ENCODE data around the gene SECISBP2. TPM values are rescaled to one million over a fixed set of nuclear protein-coding genes. Genes with fewer than 3 reads are reported as not detected.

SECISBP2 gene
- total and polyA plus RNA-seq, 2 donors (not counting 1 experiment from before 2014, with no cell fraction given): 23.0 to 33.0 TPM

DNA sequence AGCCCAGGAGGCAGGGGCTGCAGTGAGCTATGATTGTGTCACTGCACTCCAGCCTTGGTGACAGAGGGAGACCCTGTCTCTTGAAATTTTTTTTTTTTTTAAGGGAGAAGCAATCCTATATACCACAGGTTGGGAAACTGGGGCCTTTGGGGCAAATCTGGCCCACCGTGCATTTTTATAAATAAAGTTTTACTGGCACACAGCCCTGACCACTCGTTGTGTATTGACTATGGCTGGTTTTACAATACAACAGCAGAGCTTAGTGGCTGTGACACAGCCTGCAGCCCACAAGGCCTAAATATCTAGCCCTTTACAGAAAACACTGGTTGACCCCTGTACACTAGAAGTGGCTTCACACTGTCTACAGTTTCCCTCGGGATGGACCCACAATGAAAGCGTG lies 58.0 kb downstream of the SECISBP2 start:
- Histone ChIP-seq H4K20me1 (ENCODE audit: control insufficient read depth, extremely low read depth, insufficient read depth, low read length) (no peaks in the 10 kb centered on the region), H3K36me3 (ENCODE audit: control insufficient read depth, insufficient read depth, low read length) (no peaks in the 10 kb centered on the region), H3K4me2 (ENCODE audit: extremely low read depth, insufficient read depth, low read length) (no peak overlapping the region), H2AFZ (ENCODE audit: low read length) (no peak overlapping the region), H3K9ac (ENCODE audit: insufficient read depth, low read length) (no peak overlapping the region), H3K9me3 (ENCODE audit: control insufficient read depth, insufficient read depth, low read depth, low read length) (no peaks in the 10 kb centered on the region), H3K27me3 (ENCODE audit: control insufficient read depth, insufficient read depth, low read length) (no peaks in the 10 kb centered on the region), H3K79me2 (ENCODE audit: control insufficient read depth, insufficient read depth, low read length) (no peaks in the 10 kb centered on the region), H3K4me1 (ENCODE audit: control insufficient read depth, extremely low read depth, insufficient read depth, low read length) (no peaks in the 10 kb centered on the region), H3K27ac (ENCODE audit: insufficient read depth, low read length) (no peak overlapping the region), H3K4me3 (replicated peaks in 1 of 4; ENCODE audit: control extremely low read depth in 1 of 4, insufficient read depth in 1 of 4, low read depth in 3 of 4, low read length in 4 of 4) (no peak overlapping the region)
- DNase-seq (ENCODE audit: low read depth in 2 of 2): no peak
- TF ChIP-seq, protein P1, sequence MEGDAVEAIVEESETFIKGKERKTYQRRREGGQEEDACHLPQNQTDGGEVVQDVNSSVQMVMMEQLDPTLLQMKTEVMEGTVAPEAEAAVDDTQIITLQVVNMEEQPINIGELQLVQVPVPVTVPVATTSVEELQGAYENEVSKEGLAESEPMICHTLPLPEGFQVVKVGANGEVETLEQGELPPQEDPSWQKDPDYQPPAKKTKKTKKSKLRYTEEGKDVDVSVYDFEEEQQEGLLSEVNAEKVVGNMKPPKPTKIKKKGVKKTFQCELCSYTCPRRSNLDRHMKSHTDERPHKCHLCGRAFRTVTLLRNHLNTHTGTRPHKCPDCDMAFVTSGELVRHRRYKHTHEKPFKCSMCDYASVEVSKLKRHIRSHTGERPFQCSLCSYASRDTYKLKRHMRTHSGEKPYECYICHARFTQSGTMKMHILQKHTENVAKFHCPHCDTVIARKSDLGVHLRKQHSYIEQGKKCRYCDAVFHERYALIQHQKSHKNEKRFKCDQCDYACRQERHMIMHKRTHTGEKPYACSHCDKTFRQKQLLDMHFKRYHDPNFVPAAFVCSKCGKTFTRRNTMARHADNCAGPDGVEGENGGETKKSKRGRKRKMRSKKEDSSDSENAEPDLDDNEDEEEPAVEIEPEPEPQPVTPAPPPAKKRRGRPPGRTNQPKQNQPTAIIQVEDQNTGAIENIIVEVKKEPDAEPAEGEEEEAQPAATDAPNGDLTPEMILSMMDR (conservative IDR thresholded peaks at IDR 0.05 in 1 of 2, IDR thresholded peaks at IDR 0.05 in 1 of 2; ENCODE audit: low read depth in 1 of 2, low read length in 2 of 2): no peak
- no peak for TF ChIP-seq EZH2 (IDR thresholded peaks at IDR 0.05; ENCODE audit: low read length, missing control alignments)

DNA sequence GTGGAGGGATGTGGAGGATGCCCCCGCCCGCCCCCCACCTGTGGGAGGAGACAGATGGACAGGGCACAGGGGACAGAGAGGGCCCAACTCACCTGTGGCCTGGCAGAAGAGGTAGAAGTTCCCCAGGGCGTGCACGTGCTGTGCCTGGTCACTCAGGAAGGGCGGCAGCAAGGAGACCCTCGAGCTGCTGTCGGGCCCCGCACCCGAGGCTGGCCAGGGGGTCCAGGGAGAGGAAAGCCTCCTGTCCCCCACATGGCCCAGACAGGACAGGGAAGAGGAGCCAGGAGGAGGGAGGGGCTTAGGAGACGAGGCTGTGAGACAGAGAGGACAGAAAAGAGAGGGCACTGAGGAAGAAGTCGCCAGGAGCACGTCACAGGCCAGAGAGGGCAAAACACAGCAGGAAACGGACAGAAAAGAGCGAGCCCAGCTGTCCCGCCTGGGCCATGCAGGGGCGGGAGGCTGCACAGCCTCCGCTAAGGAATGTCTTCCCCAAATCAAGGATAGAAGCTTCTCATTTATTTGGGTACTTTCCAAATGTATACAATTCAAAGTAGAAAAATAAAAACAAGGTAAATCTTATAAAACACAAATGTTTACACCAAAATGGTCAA lies 58.5 kb downstream of the SECISBP2 start:
- TF ChIP-seq, protein P1 (conservative IDR thresholded peaks at IDR 0.05 in 1 of 2, IDR thresholded peaks at IDR 0.05 in 1 of 2; ENCODE audit: low read depth in 1 of 2, low read length in 2 of 2): no peak
- H3K27ac ChIP-seq (ENCODE audit: insufficient read depth, low read length): no peak overlapping the region
- H3K4me3 ChIP-seq (replicated peaks in 1 of 4; ENCODE audit: control extremely low read depth in 1 of 4, insufficient read depth in 1 of 4, low read depth in 3 of 4, low read length in 4 of 4): no peak overlapping the region

DNA sequence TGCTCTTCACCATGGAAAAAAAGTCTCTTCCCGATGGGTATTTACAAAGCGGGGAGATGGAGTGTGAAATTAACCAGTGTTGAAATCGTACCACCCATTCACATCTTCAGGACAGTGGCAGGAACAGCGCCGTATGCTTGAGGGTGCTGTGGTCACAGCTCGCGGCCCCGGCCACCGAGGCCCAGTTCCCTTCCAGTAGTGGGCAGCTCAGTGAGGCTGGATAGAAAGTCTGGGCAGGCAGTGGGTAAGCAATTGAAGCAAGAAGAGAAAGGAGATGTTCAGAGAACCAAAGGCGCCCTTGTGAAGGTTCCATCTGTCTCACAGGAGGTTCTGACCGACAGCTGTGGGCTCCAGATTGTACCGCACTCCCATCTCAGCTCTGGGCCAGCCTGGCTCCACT lies 59.1 kb downstream of the SECISBP2 start:
- Histone ChIP-seq H3K4me3 (replicated peaks in 1 of 4; ENCODE audit: control extremely low read depth in 1 of 4, insufficient read depth in 1 of 4, low read depth in 3 of 4, low read length in 4 of 4) (no peak overlapping the region), H3K27me3 (ENCODE audit: control insufficient read depth, insufficient read depth, low read length) (no peaks in the 10 kb centered on the region), H3K36me3 (ENCODE audit: control insufficient read depth, insufficient read depth, low read length) (no peaks in the 10 kb centered on the region), H3K4me1 (ENCODE audit: control insufficient read depth, extremely low read depth, insufficient read depth, low read length) (no peaks in the 10 kb centered on the region), H3K79me2 (ENCODE audit: control insufficient read depth, insufficient read depth, low read length) (no peaks in the 10 kb centered on the region), H2AFZ (ENCODE audit: low read length) (no peak overlapping the region), H4K20me1 (ENCODE audit: control insufficient read depth, extremely low read depth, insufficient read depth, low read length) (no peaks in the 10 kb centered on the region), H3K9me3 (ENCODE audit: control insufficient read depth, insufficient read depth, low read depth, low read length) (no peaks in the 10 kb centered on the region), H3K27ac (ENCODE audit: insufficient read depth, low read length) (no peak overlapping the region), H3K9ac (ENCODE audit: insufficient read depth, low read length) (no peak overlapping the region), H3K4me2 (ENCODE audit: extremely low read depth, insufficient read depth, low read length) (no peak overlapping the region)
- no peak for TF ChIP-seq EZH2 (IDR thresholded peaks at IDR 0.05; ENCODE audit: low read length, missing control alignments)
- TF ChIP-seq, protein P1 (conservative IDR thresholded peaks at IDR 0.05 in 1 of 2, IDR thresholded peaks at IDR 0.05 in 1 of 2; ENCODE audit: low read depth in 1 of 2, low read length in 2 of 2): no peak
- no peak for DNase-seq (ENCODE audit: low read depth in 2 of 2)

More for the DNA sequence above, 58.5 kb downstream of the SECISBP2 start:
- no peaks in the 10 kb centered on the region for H3K36me3 ChIP-seq (ENCODE audit: control insufficient read depth, insufficient read depth, low read length)
- H3K9ac ChIP-seq (ENCODE audit: insufficient read depth, low read length): no peak overlapping the region
- H3K27me3 ChIP-seq (ENCODE audit: control insufficient read depth, insufficient read depth, low read length): no peaks in the 10 kb centered on the region
- H3K79me2 ChIP-seq (ENCODE audit: control insufficient read depth, insufficient read depth, low read length): no peaks in the 10 kb centered on the region
- H2AFZ ChIP-seq (ENCODE audit: low read length): no peak overlapping the region
- no peak for DNase-seq (ENCODE audit: low read depth in 2 of 2)
- H3K9me3 ChIP-seq (ENCODE audit: control insufficient read depth, insufficient read depth, low read depth, low read length): no peaks in the 10 kb centered on the region
- no peak overlapping the region for H3K4me2 ChIP-seq (ENCODE audit: extremely low read depth, insufficient read depth, low read length)
- no peaks in the 10 kb centered on the region for H4K20me1 ChIP-seq (ENCODE audit: control insufficient read depth, extremely low read depth, insufficient read depth, low read length)
- no peaks in the 10 kb centered on the region for H3K4me1 ChIP-seq (ENCODE audit: control insufficient read depth, extremely low read depth, insufficient read depth, low read length)

Data from fibroblast of lung (primary cell).